Endothelial cell (in vitro differentiated cells): Measurements from ENCODE around the gene ZDHHC3. TPM values are rescaled to one million over a fixed set of nuclear protein-coding genes. Genes with fewer than 3 reads are reported as not detected.

Experiments used
- DNase-seq: peaks from one replicate; pipeline ENCODE4 v3.0.0; 2021; ENCODE audit warnings: low spot score
- H3K27ac Mint-ChIP-seq: one replicate; pipeline ENCODE4 v1.8.0; 2021; ENCODE audit warnings: mixed read lengths, inconsistent platforms; ENCODE audit not compliant: unreplicated experiment
- H3K27me3 Mint-ChIP-seq: one replicate; pipeline ENCODE4 v1.8.0; 2021; ENCODE audit warnings: mild to moderate bottlenecking, moderate library complexity, mixed read lengths, inconsistent platforms; ENCODE audit not compliant: unreplicated experiment
- H3K36me3 Mint-ChIP-seq: one replicate; pipeline ENCODE4 v1.8.0; 2021; ENCODE audit warnings: mild to moderate bottlenecking, low read depth, mixed read lengths, inconsistent platforms; ENCODE audit not compliant: unreplicated experiment
- H3K4me1 Mint-ChIP-seq: one replicate; pipeline ENCODE4 v1.8.0; 2021; ENCODE audit warnings: mild to moderate bottlenecking, mixed read lengths, inconsistent platforms; ENCODE audit not compliant: unreplicated experiment
- H3K4me3 Mint-ChIP-seq: one replicate; pipeline ENCODE4 v1.8.0; 2021; ENCODE audit warnings: mild to moderate bottlenecking, mixed read lengths, inconsistent platforms; ENCODE audit not compliant: unreplicated experiment
- H3K9me3 Mint-ChIP-seq: one replicate; pipeline ENCODE4 v1.8.0; 2021; ENCODE audit warnings: mixed read lengths, inconsistent platforms; ENCODE audit not compliant: unreplicated experiment
- total RNA-seq: library from RNA; stranded (reverse); fragmentation: NEBNext Ultra II Directional; extraction: Animal tissue kit (Norgen Biotek cat#: 25700); gene quantifications from one replicate; pipeline ENCODE4 v1.2.1, GENCODE V29; 2021; ENCODE audit not compliant: unreplicated experiment
- TF ChIP-seq, protein P1 (sequence below): fragments of 200-600 bp; sonication (generic); IDR thresholded peaks from one replicate; pipeline ENCODE4 v1.5.0; 2021; ENCODE audit warnings: antibody characterized with exemption; ENCODE audit not compliant: unreplicated experiment

The ZDHHC3 gene
- total RNA-seq, 1 donor from 2014 or later: 135 TPM

GRCh38 chr3:44903751-44904150, 72.2 kb downstream of the ZDHHC3 start:
- DNase-seq: no peak
- Mint-ChIP-seq H3K4me3 (no peak overlapping the region), H3K27me3 (no peaks in the 10 kb centered on the region)

GRCh38 chr3:44903314-44903713, 72.7 kb downstream of the ZDHHC3 start:
- H3K4me3 Mint-ChIP-seq: no peak overlapping the region
- peaks cover 2% of the 10 kb centered on the region for H3K4me1 Mint-ChIP-seq
- no peaks in the 10 kb centered on the region for H3K36me3 Mint-ChIP-seq
- H3K27ac Mint-ChIP-seq: no peak overlapping the region
- TF ChIP-seq, protein P1, sequence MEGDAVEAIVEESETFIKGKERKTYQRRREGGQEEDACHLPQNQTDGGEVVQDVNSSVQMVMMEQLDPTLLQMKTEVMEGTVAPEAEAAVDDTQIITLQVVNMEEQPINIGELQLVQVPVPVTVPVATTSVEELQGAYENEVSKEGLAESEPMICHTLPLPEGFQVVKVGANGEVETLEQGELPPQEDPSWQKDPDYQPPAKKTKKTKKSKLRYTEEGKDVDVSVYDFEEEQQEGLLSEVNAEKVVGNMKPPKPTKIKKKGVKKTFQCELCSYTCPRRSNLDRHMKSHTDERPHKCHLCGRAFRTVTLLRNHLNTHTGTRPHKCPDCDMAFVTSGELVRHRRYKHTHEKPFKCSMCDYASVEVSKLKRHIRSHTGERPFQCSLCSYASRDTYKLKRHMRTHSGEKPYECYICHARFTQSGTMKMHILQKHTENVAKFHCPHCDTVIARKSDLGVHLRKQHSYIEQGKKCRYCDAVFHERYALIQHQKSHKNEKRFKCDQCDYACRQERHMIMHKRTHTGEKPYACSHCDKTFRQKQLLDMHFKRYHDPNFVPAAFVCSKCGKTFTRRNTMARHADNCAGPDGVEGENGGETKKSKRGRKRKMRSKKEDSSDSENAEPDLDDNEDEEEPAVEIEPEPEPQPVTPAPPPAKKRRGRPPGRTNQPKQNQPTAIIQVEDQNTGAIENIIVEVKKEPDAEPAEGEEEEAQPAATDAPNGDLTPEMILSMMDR: no peak
- no peaks in the 10 kb centered on the region for H3K27me3 Mint-ChIP-seq
- H3K9me3 Mint-ChIP-seq: peaks cover 4% of the 10 kb centered on the region
- no peak for DNase-seq

More at GRCh38 chr3:44903751-44904150, 72.2 kb downstream of the ZDHHC3 start:
- no peaks in the 10 kb centered on the region for H3K36me3 Mint-ChIP-seq
- TF ChIP-seq, protein P1: no peak
- no peak overlapping the region for H3K27ac Mint-ChIP-seq
- peaks cover 2% of the 10 kb centered on the region for H3K4me1 Mint-ChIP-seq
- H3K9me3 Mint-ChIP-seq: peaks cover 4% of the 10 kb centered on the region

GRCh38 chr3:44902628-44903027, 73.3 kb downstream of the ZDHHC3 start:
- TF ChIP-seq, protein P1: no peak

DNA sequence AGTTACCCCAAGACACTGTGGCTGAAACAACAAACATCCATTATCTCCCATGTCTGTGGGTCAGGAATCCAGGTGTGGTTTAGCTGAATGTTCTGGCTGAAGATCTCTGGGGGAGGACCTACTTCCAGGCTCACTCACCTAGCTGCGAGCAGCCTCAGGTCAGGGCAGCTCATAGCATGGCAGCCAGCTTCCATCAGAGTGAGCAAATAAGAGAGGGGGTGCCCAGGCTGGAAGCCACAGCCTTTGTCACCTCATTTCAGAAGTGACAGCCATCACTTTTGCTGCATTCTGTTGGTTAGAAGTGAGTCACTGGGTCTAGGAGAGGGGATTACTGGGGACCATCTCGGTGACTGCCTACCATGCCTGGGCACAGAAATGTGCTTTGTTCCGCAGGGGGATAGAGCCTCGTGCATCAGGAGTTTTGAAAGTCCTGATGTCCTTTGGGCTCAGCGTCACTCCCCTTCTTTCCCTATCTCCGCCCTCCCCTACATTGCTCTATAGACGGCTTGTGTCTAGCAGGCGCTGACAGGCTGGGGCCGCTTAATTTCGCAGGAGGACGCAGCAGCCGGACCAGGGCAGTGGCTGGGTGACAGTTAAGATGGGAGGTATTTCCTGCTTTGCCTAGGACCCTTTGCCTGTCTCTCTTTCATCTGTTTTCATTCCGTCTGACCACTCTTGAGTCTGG, 76.1 kb downstream of the ZDHHC3 start:
- no peaks in the 10 kb centered on the region for H3K9me3 Mint-ChIP-seq
- TF ChIP-seq, protein P1: no peak
- H3K4me1 Mint-ChIP-seq: peaks cover 2% of the 10 kb centered on the region
- no peak overlapping the region for H3K4me3 Mint-ChIP-seq
- H3K27me3 Mint-ChIP-seq: no peaks in the 10 kb centered on the region
- H3K36me3 Mint-ChIP-seq: no peaks in the 10 kb centered on the region
- DNase-seq: no peak
- no peak overlapping the region for H3K27ac Mint-ChIP-seq

More at GRCh38 chr3:44902628-44903027, 73.3 kb downstream of the ZDHHC3 start:
- peaks cover 2% of the 10 kb centered on the region for H3K4me1 Mint-ChIP-seq
- no peak overlapping the region for H3K4me3 Mint-ChIP-seq
- H3K27me3 Mint-ChIP-seq: no peaks in the 10 kb centered on the region
- DNase-seq: no peak
- peaks cover 4% of the 10 kb centered on the region for H3K9me3 Mint-ChIP-seq
- no peaks in the 10 kb centered on the region for H3K36me3 Mint-ChIP-seq
- H3K27ac Mint-ChIP-seq: no peak overlapping the region

DNA sequence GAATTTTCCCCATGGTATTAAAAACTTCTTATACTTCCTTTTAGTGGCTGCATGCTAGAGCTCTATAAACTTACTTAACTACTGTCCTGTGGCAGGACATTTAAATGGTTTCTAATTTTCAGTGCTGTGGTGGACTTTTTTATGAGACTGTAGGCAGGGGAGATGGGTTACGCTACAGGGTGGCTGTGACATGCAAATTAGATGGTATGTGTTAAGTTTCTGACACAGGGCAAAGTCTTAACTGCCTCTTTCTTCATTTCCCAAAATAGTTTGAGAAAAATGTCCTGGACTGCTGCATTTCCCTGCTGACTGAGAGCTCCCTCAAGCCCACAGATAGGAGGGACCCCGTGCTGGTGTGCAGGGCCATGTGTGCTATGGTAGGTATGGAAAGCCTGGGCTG, 79.5 kb downstream of the ZDHHC3 start:
- Mint-ChIP-seq H3K4me3 (no peak overlapping the region), H3K27ac (no peak overlapping the region), H3K36me3 (no peaks in the 10 kb centered on the region), H3K9me3 (no peaks in the 10 kb centered on the region), H3K27me3 (peaks cover 2% of the 10 kb centered on the region), H3K4me1 (peaks cover 2% of the 10 kb centered on the region)
- TF ChIP-seq, protein P1: no peak
- no peak for DNase-seq
